ENCODE data around the gene DAZ4. TPM values are rescaled to one million over a fixed set of nuclear protein-coding genes. Genes with fewer than 3 reads are reported as not detected.
"Not testable (repeated sequence)": the region's sequence is repeated elsewhere in the genome, so short reads cannot be mapped to it uniquely, and the experiment has no call there.

The DAZ4 gene
- not detected for total RNA-seq

GRCh38 chrY:24833619-24834018 is at the start of gene DAZ4:
Gene DAZ4, plus strand, starts transcription at chrY:24833919. Its CDS starts 208 bp downstream, at chrY:24834127.
- H3K4me3 ChIP-seq (ENCODE audit: low read length in 3 of 3); H3K9me3 ChIP-seq (ENCODE audit: control insufficient read depth in 3 of 3, low read length in 3 of 3); H3K4me1 ChIP-seq (ENCODE audit: control insufficient read depth in 3 of 3, insufficient read depth in 3 of 3, low read length in 3 of 3); H3K9ac ChIP-seq (ENCODE audit: low read depth in 1 of 3, low read length in 3 of 3); H3K36me3 ChIP-seq (ENCODE audit: control insufficient read depth in 3 of 3, insufficient read depth in 3 of 3, low read length in 3 of 3); H3K27me3 ChIP-seq (ENCODE audit: control insufficient read depth in 3 of 3, insufficient read depth in 3 of 3, low read length in 3 of 3); H3K27ac ChIP-seq (ENCODE audit: low read depth, low read length): not testable (repeated sequence)

- not testable (repeated sequence) for H3K4me3 ChIP-seq (ENCODE audit: low read length in 3 of 3); H3K9ac ChIP-seq (ENCODE audit: low read depth in 1 of 3, low read length in 3 of 3); H3K9me3 ChIP-seq (ENCODE audit: control insufficient read depth in 3 of 3, low read length in 3 of 3); H3K36me3 ChIP-seq (ENCODE audit: control insufficient read depth in 3 of 3, insufficient read depth in 3 of 3, low read length in 3 of 3); H3K4me1 ChIP-seq (ENCODE audit: control insufficient read depth in 3 of 3, insufficient read depth in 3 of 3, low read length in 3 of 3); H3K27me3 ChIP-seq (ENCODE audit: control insufficient read depth in 3 of 3, insufficient read depth in 3 of 3, low read length in 3 of 3); H3K27ac ChIP-seq (ENCODE audit: low read depth, low read length)
Measured at GRCh38 chrY:24813293-24813692, 20.4 kb upstream of the DAZ4 start, which contains the start of gene DAZ3. Gene DAZ3, minus strand, starts transcription at chrY:24813393. Its CDS starts 208 bp downstream, at chrY:24813185.

DNA sequence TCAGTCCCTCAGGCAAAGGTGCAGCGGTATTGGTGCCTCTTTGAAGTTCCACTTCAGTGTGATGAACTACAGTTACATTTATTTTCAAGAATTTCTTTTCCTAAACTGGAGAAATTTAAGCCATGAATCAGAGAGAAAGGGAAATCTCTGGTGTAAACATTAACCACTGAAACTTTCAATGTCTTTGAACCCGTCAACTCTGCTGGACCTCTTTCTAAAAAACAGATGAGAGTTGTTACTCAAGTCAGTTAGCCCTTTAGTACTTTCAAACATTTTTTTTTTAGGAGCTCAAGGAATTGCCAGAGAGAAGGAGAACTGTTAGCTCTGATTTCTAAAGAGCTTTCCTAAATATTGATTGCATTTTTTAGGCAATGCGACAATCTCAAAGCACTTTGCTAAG is 11.9 kb upstream of the DAZ4 start:
- H3K9ac ChIP-seq (ENCODE audit: low read depth in 1 of 3, low read length in 3 of 3); H3K27ac ChIP-seq (ENCODE audit: low read depth, low read length); H3K36me3 ChIP-seq (ENCODE audit: control insufficient read depth in 3 of 3, insufficient read depth in 3 of 3, low read length in 3 of 3); H3K4me1 ChIP-seq (ENCODE audit: control insufficient read depth in 3 of 3, insufficient read depth in 3 of 3, low read length in 3 of 3); H3K9me3 ChIP-seq (ENCODE audit: control insufficient read depth in 3 of 3, low read length in 3 of 3); H3K27me3 ChIP-seq (ENCODE audit: control insufficient read depth in 3 of 3, insufficient read depth in 3 of 3, low read length in 3 of 3); H3K4me3 ChIP-seq (ENCODE audit: low read length in 3 of 3): not testable (repeated sequence)

GRCh38 chrY:24824184-24824879 is 9.4 kb upstream of the DAZ4 start:
- H3K4me3 ChIP-seq (ENCODE audit: low read length in 3 of 3); H3K9ac ChIP-seq (ENCODE audit: low read depth in 1 of 3, low read length in 3 of 3); H3K36me3 ChIP-seq (ENCODE audit: control insufficient read depth in 3 of 3, insufficient read depth in 3 of 3, low read length in 3 of 3); H3K27ac ChIP-seq (ENCODE audit: low read depth, low read length); H3K27me3 ChIP-seq (ENCODE audit: control insufficient read depth in 3 of 3, insufficient read depth in 3 of 3, low read length in 3 of 3); H3K9me3 ChIP-seq (ENCODE audit: control insufficient read depth in 3 of 3, low read length in 3 of 3); H3K4me1 ChIP-seq (ENCODE audit: control insufficient read depth in 3 of 3, insufficient read depth in 3 of 3, low read length in 3 of 3): not testable (repeated sequence)

DNA sequence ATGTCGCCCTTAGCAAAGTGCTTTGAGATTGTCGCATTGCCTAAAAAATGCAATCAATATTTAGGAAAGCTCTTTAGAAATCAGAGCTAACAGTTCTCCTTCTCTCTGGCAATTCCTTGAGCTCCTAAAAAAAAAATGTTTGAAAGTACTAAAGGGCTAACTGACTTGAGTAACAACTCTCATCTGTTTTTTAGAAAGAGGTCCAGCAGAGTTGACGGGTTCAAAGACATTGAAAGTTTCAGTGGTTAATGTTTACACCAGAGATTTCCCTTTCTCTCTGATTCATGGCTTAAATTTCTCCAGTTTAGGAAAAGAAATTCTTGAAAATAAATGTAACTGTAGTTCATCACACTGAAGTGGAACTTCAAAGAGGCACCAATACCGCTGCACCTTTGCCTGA is 8.7 kb upstream of the DAZ4 start:
- H3K4me1 ChIP-seq (ENCODE audit: control insufficient read depth in 3 of 3, insufficient read depth in 3 of 3, low read length in 3 of 3); H3K4me3 ChIP-seq (ENCODE audit: low read length in 3 of 3); H3K9me3 ChIP-seq (ENCODE audit: control insufficient read depth in 3 of 3, low read length in 3 of 3); H3K27ac ChIP-seq (ENCODE audit: low read depth, low read length); H3K9ac ChIP-seq (ENCODE audit: low read depth in 1 of 3, low read length in 3 of 3); H3K27me3 ChIP-seq (ENCODE audit: control insufficient read depth in 3 of 3, insufficient read depth in 3 of 3, low read length in 3 of 3); H3K36me3 ChIP-seq (ENCODE audit: control insufficient read depth in 3 of 3, insufficient read depth in 3 of 3, low read length in 3 of 3): not testable (repeated sequence)

Other genes with a start within 250 kb of the DAZ4 start
- not detected for gene BPY2B, start 215.9 kb upstream of the DAZ4 start, total RNA-seq
- not detected for gene DAZ3, start 20.5 kb upstream of the DAZ4 start, total RNA-seq
- gene BPY2C, start 218.2 kb downstream of the DAZ4 start, total RNA-seq, result not detected

All from skeletal muscle tissue (tissue), 4 donors.